NCI-H2227 treated with DMSO at 0.1 percent for 48 hours (cell line): Measurements from ENCODE around the gene ARHGEF10L.

Source experiments
- DNase-seq: peaks from one replicate; lab custom pipeline; 2025; lab: John Stamatoyannopoulos, UW

The ARHGEF10L gene

DNA sequence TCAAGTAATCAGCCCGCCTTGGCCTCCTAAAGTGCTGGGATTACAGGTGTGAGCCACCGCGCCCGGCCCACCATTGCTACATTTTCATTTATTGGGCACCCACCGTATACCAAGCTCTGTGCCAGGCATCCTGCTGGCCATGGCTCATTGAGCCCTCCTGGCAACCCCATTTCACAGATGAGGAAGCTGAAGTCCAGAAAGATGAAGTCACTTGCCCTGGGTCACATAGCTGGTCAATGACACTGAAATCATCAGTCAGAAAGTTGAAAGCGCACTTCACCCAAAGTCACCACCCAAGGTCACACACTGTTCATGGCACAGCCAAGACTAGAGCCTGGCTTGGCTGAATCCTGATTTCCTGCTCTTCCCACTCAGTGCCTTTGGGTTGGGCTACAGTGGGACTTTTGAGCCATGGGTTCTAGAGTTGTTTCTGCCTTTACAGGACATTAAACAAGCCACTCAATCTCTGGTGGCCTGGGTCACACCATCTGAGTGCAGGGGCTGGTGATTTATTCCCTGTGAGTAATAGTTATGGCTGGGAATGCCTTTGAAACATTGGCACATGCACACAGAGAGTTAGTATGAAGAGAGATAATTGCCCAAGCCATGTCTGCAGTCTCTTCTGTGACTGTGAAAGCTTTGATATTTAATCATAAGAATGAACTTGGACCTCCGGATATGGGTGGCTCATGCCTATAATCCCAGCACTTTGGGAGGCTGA is 16.0 kb upstream of the ARHGEF10L start:
- no peak for DNase-seq

DNA sequence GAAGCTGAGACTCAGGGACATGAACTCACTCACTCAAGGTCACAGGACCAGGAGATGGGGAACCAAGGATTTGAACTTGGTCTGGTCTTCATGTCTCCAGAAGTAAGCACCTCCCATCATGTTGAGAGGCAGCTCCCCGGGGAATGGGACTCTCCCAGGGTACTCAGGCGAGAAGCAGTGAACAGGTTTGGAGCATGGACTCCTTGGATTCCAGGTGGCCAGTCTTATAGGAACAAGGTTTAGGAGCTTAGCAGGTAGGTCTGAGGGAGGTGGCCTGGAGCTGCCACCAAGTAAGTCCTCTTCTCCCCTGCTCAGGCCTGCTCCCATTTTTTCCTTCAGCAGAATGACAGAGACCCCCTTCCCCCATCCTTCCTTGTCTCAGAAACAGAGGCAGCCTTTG is 14.9 kb upstream of the ARHGEF10L start:
- no peak for DNase-seq

DNA sequence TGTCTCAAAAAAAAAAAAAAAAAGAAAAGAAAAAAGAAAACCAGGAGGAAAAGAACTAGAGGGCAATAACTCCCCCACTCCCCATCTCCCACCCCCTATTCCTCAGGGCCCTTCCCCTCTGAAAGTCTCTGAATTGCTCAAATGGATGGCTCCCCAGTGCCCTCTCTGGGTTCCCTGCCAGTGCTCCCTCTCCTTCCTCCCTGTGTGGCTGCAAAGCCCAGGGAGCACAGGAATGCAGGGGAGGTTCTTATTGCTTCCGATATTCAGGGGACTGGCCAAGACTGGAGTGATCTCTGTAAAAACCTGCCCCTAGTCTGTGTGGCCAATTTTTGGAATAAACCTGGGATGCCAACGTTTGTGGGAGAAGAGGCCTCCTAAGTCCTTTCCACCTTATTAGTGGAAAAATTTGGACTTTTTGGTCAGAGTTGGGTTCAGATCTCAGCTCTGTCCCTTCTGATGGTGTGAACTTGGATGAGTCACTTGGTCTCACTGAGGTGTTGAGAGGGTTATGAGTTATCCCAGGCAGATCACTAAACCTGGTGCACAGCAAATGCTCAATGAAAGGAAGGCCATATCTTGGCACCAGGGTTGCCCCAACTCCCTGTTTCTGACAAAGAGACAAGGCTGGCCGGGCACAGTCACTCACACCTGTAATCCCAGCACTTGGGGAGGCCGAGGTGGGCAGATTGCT is 13.4 kb upstream of the ARHGEF10L start:
- DNase-seq: no peak

DNA sequence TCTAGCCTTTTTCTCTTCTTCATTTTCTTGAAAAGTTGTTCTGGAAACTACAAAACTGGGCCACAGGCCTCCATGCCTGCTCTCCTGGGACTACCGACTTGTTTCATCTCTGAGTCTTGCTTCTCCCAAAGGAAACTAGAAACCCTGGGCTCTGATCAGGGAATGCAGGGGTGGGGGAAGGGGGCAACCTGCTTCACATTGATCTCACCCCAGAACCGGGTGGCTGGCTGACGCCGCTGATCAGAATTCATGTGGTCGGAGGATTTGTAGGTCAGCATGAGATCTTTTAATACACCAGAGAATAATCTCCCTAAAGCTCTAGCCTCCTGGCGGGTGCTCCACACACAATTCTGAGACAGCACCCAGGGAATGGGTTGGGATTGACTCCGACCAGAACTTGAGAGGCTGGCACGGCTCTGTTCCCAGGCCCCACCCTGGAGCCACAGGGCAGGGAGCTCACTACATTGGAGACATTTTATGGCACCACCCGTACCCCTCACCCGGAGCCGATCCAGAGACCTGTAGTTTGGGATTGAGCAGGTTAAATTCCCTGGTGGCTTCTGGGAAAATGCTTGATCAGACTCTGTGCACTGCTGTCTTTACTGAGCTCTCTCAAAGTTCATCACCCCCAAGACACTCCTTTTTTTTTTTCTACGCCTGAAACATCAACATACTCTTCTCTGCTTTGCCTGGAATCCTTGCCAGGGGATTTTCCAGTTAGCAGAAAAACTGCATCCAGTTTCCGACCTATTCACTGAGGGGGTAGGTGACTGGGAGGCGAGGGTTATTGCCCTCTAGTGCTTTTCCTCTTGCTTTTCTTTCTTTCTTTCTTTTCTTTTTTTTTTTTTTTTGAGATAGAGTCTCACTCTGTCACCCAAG is 12.2 kb upstream of the ARHGEF10L start:
- no peak for DNase-seq

DNA sequence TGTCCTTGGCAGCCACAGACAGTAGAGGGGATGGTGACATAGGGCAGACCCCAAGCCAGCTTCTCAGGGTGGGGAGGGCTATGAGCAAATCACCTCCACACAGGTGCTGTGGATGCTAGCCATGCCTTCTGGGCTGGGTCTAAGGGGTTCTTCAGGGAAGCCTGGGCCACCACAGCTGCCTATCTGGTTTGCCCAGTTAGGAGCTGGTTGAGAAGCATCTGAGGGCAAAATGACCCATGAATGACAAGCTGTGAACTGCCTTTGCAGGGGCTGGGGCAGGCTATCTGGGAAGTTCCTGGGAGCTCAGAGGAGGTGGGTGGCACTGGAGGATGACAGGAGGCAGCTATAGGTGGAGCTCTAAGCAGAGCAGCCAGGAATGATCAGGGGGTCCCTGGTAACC is 10.1 kb upstream of the ARHGEF10L start:
- no peak for DNase-seq

DNA sequence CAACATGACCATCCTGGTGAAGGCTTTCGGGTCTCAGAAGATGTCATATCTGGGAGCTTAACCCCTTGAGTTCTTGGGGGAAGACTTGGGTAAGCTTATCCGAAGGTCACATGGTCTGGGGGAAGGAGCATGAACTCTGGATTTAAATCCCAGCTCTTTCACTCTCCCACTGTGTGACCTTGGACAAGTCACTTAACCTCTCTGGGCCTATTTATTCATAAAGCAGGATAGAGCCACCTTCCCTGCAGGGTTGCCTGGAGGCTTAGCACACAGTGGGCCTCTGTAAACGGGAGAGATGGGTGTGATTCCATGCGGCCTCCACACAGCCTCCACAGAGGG is 8.2 kb upstream of the ARHGEF10L start:
- no peak for DNase-seq

DNA sequence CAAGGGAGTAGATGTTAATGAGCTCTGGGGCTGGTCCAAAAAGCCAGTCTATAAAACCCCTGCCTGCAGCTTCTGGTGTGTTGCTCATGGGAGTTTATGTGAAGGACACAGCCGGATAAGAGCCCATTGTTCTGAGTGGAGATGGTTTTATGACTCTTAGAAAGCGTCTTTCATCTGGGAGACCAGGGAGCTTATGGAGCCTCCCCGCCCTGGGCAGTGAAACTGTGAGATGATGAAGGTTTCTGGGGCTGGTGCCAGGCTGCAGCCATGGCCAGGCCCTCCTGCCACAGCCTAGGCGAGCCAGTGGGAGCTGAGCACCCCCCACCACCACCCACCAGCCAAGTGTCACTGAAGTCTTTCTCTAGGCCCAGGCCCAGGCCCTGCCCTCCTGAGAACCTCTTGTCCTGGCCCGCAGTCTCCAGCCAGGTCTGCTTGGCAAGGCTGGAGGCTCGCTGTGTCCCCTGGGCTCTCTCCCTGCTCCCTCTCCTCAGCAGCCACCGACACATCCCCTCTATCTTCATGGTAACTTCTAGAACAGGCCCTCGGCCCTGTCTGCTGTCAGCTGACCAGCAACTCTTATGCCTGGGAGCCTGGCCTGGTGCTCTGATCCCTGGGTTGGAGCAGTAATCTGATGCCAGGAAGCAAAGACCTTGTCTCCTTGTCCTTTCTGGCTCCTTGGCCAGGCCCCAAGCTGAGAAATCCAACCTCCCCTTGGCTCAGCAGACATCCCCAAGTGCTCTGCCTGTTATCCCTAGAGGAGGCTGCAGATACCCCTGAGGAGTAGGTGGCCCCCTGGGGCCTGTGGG is 7.6 kb upstream of the ARHGEF10L start:
- no peak for DNase-seq

DNA sequence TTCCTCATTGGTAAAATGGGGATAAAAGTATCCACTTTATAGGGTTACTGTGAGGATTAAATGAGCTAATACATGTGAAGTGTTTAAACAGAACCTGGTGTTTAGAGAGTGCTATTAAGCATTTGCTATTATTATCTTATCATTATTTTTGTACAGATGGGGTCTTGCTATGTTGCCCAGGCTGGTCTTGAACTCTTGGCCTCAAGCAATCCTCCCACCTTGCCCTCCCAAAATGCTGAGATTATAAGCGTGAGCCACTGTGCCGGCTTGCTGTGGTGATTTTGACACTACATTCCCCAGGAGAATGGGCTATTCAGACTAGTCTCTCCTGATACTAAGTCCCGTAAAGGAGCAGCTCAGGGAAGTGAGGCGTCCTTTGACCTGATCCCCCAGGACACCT is 6.3 kb upstream of the ARHGEF10L start:
- DNase-seq: no peak

DNA sequence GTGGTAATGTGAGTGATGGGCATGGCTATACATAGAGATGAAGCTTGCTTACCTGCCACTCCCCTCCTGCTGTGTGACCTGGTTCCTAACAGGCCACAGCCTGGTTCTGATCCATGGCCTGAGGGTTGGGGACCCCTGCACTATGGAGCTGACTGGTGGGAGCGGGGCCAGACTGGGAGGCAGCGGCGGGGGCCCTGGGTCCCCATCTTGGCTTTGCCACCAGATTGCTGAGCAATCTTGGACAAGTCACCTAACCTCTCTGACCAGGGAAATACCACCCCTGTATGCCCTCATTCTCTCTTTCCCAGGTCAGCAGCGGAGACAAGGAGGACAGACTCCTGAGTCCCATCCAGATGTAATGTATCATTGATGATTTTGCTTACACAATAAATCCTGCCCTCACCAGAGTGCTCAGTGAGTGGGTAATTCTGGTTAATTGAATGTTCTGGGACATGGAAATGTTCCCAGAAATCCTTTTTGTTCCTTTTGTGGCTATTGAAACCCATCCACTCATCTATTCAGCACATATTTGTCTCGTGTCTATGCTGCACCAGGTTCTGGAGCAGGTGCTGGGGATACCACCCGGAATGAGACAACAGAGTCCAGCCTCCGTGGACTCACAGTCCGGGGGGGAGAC is 4.1 kb upstream of the ARHGEF10L start:
- no peak for DNase-seq

DNA sequence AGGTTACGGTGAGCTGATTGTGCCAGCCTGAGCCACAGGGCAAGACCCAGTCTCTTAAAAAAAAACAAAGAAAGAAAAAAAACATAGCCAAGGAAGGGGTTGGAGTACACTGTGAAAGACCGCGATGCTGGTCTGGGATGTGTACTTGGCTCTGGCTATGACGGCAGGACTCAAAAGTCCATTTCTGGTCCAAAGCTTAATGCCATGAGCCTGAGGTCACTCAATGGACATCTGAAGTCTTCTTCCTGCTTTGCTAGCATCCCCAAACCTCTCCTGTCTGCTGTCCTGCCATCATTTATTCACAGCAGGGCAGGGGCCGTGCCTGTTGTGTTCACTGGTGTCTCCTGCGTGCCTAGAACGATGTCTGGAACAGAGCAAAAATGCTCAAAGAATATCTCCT is 1.5 kb upstream of the ARHGEF10L start:
- no peak for DNase-seq

DNA sequence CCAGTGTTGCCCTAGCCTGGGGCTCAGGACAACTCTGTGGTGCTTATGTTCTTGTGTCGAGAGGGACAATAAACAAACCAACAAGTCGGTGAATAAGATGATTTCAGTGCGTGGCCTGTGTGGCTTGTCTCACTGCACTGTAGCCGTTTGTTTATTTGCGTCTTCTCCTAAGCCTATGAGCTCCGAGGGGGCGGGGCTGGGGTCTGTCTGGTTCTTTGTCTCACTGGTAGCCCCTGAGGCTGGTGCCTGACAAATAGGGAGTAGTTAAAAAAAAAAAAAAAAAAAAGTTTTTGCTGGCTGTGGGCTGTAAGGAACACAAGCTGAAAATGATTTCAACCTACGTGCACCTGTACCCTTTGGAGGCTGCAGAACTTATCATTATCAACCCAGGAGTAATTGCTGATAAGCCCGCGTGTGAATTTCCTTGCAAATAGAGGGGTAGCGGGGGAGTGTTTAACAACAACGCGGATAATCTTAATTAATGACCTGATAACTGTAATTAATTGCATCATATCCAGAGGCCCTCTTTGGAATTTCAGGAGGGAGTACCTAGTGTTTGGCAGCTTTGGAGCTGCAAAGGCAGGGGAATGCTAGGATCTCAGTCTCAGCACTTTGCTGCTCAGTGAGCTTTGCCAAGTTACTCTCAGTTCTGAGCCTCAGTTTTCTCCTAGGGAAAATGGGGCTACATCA is 925 bp upstream of the ARHGEF10L start:
- peak; percentile 77 for DNase-seq

DNA sequence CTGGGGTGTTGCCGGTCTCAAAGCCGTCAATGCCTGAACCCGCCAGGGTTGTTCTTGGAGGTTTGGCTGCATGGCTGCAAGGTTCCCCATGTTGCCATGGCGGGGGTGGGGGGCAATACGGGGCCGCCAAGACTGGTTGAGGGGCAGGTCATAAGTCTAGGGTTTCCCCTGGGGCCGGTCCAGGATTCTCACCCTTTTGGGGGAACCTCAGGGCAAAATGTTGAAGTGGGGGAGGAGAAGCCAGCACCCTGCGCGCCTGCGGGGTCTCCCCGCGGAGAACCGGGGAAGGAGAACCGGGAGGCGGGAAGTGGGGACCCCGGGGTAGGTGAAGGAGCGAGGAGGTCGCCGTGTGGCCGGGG is 401 bp upstream of the ARHGEF10L start:
- DNase-seq: no peak

DNA sequence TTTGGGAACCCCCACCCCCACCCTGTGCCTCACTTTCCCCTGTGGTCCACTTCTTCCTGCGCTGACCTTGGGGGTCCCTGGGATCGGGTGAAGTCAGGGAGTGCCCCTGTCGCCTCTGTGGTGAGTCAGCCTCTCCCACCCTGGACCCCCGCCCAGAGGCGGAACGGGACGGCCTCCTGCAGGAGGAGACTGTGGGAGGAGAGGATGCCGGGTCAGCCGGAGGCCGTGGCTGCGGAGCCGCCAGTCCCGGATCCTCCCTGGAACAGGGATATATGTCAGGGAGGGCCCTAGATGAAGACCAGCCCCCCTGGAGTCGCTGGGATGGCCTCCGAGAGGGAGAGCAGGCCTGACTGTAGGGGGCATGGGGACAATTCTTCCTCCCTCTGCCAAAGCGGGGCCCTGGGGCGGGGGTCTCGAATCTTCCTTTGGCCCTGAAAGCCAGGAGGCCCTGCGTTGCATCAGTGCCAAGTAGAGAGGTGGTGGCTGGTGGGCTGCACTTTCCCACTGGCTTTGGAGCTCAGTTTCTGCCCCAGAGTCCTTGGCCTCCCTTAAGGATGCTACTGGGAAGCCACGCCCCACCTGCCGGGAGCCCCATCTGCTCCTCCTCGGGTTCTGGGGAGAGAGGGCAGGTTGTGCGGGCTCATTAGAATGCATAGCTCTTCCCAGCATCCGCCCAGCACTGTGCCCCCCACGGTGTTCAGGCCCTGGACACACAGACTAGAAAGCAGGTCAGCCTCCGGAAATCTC is 930 bp downstream of the ARHGEF10L start:
- DNase-seq: peak; percentile 47

DNA sequence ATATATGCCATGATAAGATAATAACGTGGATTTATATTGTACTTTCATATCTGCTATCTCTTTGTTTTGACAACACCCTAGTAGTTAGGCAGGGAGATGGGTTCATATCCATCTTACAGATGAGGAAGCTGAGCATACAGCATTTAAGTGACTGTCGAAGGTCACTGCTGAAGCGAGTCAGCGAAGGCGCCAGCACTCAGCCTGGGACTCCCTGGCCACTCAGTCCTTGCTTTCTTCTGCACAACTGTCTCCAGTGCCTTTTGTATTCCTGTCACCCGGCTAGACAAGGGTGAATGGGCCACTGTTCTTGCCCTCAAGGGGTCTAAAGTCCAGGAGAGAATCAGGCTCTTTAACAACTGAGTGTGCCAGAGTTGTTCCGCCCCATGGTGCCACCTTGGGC is 3.1 kb downstream of the ARHGEF10L start:
- no peak for DNase-seq

DNA sequence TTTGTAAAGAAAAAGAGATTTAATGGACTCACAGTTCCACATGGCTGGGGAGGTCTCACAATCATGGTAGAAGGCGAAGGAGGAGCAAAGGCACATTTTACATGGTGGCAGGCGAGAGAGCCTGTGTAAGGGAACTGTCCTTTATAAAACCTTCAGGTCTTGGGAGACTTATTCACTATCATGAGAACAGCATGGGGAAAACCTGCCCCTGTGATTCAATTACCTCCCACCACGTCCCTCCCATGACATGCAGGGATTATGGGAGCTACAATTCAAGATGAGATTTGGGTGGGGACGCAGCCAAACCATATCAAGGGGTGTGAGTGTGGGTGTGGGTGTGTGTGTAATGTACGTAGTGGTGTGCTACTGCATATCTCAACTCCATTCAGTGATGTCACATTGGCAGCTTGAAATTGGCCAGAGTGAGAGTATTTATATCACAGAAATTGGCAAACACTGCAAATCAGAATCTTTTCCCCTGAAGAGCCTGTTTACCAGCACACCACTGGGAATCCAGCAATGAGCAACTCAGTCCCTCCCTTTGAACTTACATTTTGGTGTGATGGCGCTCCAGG is 5.4 kb downstream of the ARHGEF10L start:
- no peak for DNase-seq

DNA sequence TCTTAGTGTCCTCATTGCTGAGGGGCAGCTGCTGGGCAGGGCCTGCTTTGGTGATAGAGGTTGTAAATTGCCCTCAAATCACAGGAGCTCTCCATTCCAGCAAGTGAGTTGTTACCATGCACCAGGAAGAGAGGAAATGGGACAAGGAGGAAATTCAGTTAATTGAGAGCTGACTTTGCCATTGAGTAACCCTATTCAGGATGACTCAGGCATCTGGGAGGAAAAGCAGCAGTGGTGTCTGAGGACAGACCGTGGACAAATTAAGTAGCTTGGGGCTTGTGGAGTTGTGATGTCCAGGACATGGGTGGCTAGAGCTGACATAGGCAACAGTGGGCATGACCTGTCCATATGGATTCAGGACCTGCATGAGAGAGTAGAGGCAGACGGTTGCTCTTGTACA is 5.9 kb downstream of the ARHGEF10L start:
- no peak for DNase-seq

DNA sequence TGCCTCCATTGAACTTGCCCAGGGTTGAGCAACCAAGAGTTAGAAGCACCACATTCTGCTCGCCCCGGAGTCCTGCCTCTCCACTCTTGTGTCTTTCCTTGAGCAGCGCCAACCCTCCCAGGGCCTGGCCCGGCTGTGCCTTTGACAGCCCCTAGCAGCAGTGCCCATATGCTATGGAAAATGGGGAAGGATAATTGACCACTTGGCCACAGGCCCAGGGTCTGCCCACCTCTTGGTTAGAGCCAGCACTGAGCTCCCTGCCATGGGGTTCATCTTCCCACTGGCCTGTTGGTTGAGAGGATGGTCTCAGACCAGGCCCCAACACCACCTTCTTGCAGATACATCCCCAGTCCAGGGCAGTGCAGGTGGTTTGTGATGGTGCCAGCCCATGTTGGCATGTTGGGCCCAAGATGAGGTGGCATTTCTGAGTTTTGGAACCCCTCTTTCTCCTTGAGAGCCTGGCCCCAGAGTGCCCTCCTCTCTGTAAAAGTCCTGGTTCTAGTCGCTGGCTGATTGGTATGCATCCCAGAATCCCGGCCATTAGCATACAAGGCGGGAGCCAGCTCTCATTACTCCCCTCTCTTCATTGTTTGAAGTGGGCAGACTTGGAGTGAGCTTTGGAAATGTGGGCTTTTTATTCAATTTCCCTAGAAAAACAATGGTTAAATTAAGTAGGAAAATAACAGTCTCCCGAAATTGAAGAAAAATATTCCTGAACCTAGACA is 7.6 kb downstream of the ARHGEF10L start:
- no peak for DNase-seq

DNA sequence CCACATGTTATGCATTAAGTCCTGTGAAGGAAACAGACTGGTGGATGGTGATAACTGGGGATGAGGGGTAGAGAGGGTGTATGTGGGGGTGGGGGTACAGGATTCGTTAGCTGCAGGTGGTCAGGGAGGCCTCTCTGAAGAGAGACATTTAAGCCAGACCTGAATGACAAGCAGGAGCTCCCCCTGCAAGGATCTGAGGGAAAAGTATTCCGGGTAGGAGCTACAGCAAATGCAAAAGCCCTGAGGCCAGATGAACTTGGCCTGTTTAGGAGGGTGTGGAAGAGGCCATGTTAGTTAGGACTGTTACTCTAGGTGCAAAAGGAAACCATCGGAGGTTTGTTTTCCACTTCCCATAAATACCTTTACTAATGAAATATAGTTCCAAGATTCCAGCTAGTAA is 9.9 kb downstream of the ARHGEF10L start:
- no peak for DNase-seq
